HL-60 (cell line): ENCODE data around the gene RAE1.
"Not testable (repeated sequence)": the region's sequence is repeated elsewhere in the genome, so short reads cannot be mapped to it uniquely, and the experiment has no call there.

ENCODE experiments used
- DNase-seq, 2 experiments: peaks; one replicate each; pipeline ENCODE4 v3.0.0-alpha.2; 2010 to 2020; ENCODE audit warnings: low read depth in 1 of 2, low spot score in 1 of 2
- H3K27ac ChIP-seq: fragments of 250-450 bp; sonication (Bioruptor Pico); replicated peaks from 2 replicates; pipeline ENCODE4 v1.5.1; 2020; ENCODE audit warnings: mild to moderate bottlenecking, moderate library complexity
- H3K27me3 ChIP-seq: fragments of 250-450 bp; sonication (Bioruptor Pico); 2 replicates; pipeline ENCODE4 v1.5.1; 2021; ENCODE audit warnings: mild to moderate bottlenecking, moderate library complexity; ENCODE audit not compliant: insufficient read depth, poor library complexity, severe bottlenecking
- H3K4me3 ChIP-seq: replicated peaks from 2 replicates; pipeline ENCODE4 v1.5.1; 2011; ENCODE audit warnings: mild to moderate bottlenecking, control low read depth, low read length; ENCODE audit not compliant: insufficient read depth
- GABPA ChIP-seq: IDR thresholded peaks from 2 replicates; pipeline ENCODE4 v1.6.1; 2012; ENCODE audit warnings: low read depth
- POLR2AphosphoS5 ChIP-seq: IDR thresholded peaks from 2 replicates; pipeline ENCODE4 v1.6.1; 2012; ENCODE audit warnings: low read depth
- SPI1 ChIP-seq: IDR thresholded peaks from 2 replicates; pipeline ENCODE4 v1.6.1; 2012; ENCODE audit warnings: low read depth, mild to moderate bottlenecking, borderline replicate concordance
- TF ChIP-seq, protein P1 (sequence below): IDR thresholded peaks from 2 replicates; pipeline ENCODE4 v1.6.1; 2012; ENCODE audit warnings: low read depth; ENCODE audit not compliant: insufficient replicate concordance
- TF ChIP-seq, protein P2 (sequence below): IDR thresholded peaks from one replicate; pipeline ENCODE4 v1.5.1; 2011; ENCODE audit warnings: low read length, control low read depth, inconsistent platforms; ENCODE audit not compliant: insufficient read depth

RAE1 gene

DNA sequence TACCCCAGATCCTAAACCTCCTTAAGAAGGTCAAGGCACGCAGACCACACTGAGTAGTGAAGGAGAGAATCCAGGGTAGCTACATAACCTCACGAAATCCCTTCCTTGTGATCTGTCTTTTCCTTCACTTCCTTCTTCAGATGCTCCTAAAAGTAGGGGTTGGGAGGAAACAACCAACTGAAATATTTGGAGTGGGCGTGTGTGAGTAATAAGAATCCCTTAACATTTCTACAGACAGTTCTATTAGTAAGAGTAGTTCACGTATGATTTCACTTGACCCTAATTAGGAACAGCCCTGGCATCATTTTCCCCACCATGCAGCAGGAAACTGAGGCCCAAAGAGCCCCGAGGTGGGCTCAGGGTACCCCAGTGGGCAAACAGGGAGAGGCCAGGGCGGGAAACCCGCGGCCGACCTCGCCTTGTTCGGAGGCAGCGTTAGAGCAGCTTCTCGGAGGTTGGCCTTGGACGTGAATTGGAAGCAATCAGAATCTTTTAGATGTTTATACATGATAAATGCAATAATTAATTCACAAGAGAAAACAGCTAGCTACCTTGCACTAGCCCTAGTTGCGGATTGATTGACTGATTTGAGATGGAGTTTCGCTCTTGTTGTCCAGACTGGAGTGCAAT, 859 bp upstream of the RAE1 start:
- TF ChIP-seq POLR2AphosphoS5 (no peak), GABPA (no peak), SPI1 (no peak)
- TF ChIP-seq, protein P1, sequence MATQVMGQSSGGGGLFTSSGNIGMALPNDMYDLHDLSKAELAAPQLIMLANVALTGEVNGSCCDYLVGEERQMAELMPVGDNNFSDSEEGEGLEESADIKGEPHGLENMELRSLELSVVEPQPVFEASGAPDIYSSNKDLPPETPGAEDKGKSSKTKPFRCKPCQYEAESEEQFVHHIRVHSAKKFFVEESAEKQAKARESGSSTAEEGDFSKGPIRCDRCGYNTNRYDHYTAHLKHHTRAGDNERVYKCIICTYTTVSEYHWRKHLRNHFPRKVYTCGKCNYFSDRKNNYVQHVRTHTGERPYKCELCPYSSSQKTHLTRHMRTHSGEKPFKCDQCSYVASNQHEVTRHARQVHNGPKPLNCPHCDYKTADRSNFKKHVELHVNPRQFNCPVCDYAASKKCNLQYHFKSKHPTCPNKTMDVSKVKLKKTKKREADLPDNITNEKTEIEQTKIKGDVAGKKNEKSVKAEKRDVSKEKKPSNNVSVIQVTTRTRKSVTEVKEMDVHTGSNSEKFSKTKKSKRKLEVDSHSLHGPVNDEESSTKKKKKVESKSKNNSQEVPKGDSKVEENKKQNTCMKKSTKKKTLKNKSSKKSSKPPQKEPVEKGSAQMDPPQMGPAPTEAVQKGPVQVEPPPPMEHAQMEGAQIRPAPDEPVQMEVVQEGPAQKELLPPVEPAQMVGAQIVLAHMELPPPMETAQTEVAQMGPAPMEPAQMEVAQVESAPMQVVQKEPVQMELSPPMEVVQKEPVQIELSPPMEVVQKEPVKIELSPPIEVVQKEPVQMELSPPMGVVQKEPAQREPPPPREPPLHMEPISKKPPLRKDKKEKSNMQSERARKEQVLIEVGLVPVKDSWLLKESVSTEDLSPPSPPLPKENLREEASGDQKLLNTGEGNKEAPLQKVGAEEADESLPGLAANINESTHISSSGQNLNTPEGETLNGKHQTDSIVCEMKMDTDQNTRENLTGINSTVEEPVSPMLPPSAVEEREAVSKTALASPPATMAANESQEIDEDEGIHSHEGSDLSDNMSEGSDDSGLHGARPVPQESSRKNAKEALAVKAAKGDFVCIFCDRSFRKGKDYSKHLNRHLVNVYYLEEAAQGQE = no peak
- TF ChIP-seq, protein P2, sequence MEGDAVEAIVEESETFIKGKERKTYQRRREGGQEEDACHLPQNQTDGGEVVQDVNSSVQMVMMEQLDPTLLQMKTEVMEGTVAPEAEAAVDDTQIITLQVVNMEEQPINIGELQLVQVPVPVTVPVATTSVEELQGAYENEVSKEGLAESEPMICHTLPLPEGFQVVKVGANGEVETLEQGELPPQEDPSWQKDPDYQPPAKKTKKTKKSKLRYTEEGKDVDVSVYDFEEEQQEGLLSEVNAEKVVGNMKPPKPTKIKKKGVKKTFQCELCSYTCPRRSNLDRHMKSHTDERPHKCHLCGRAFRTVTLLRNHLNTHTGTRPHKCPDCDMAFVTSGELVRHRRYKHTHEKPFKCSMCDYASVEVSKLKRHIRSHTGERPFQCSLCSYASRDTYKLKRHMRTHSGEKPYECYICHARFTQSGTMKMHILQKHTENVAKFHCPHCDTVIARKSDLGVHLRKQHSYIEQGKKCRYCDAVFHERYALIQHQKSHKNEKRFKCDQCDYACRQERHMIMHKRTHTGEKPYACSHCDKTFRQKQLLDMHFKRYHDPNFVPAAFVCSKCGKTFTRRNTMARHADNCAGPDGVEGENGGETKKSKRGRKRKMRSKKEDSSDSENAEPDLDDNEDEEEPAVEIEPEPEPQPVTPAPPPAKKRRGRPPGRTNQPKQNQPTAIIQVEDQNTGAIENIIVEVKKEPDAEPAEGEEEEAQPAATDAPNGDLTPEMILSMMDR = no peak
- no peaks in the 10 kb centered on the region for H3K27me3 ChIP-seq
- no peak for DNase-seq
- H3K27ac ChIP-seq = no peak overlapping the region
- no peak overlapping the region for H3K4me3 ChIP-seq

DNA sequence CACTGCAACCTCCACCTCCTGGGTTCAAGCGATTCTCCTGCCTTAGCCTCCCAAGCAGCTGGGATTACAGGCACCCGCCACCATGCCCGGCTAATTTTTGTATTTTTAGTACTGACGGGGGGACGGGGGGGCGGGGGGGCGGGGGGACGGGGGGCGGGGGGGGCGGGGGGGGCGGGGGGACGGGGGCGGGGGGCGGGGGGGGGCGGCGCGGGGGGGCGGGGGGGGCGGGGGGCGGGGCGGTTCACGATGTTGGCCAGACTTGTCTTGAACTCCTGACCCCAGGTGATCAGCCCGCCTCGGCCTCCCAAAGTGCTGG, 371 bp upstream of the RAE1 start:
- H3K27ac ChIP-seq = peak overlapping the region; percentile 94
- not testable (repeated sequence) for DNase-seq, H3K27me3 ChIP-seq
- peak overlapping the region; percentile 98 for H3K4me3 ChIP-seq

GRCh38 chr20:57352305-57352704, 1.2 kb downstream of the RAE1 start:
- TF ChIP-seq SPI1 = no peak
- TF ChIP-seq, protein P1 = no peak
- no peak for TF ChIP-seq POLR2AphosphoS5
- TF ChIP-seq, protein P2 = no peak
- TF ChIP-seq GABPA = no peak
- Histone ChIP-seq H3K4me3 (peak overlapping the region; percentile 98), H3K27me3 (no peaks in the 10 kb centered on the region), H3K27ac (no peak overlapping the region)
- no peak for DNase-seq

DNA sequence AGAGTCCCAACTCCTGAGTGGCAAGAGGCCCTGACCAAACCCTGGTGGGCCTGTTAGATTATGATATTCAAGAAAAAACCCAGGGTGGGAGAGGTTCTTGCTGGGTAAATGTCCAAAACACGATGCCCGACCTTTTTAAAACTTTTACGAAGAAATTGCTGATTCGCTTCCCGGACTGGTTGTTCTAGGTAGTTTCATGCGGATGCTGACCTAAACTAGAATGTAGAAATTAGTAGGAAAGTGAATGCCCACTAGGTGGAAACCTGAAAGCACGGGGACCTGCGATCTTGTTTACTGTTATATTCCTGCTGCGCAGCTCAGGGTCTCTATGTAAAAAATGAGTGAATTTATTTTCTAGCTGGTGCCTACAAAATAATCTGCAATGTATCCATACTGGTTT, 2.3 kb downstream of the RAE1 start:
- no peak for DNase-seq
- H3K4me3 ChIP-seq = no peak overlapping the region
- H3K27ac ChIP-seq = no peak overlapping the region
- H3K27me3 ChIP-seq = no peaks in the 10 kb centered on the region
- TF ChIP-seq, protein P2 = no peak
- TF ChIP-seq POLR2AphosphoS5 = no peak
- no peak for TF ChIP-seq GABPA
- TF ChIP-seq, protein P1 = no peak
- no peak for TF ChIP-seq SPI1
